AG04449 (cell line): ENCODE data around the gene IER5.

ENCODE experiments used
- CTCF ChIA-PET: fragments of 350-600 bp; formaldehyde crosslinking; extraction: SDS; loops from one replicate; lab custom pipeline; 2021; ENCODE audit warnings: antibody characterized with exemption; lab: Yijun Ruan, JAX
- POLR2A ChIA-PET: fragments of 400-600, 350-600 bp; formaldehyde crosslinking; extraction: SDS; loops from one replicate; lab custom pipeline; 2020; ENCODE audit warnings: antibody characterized with exemption, inconsistent platforms; lab: Yijun Ruan, JAX
- DNase-seq: peaks from one replicate; pipeline ENCODE4 v3.0.0-alpha.2; 2010; ENCODE audit warnings: low read depth, low spot score
- H3K4me3 ChIP-seq: 2 replicates; pipeline ENCODE4 v1.5.1; 2011; ENCODE audit warnings: low read depth, mild to moderate bottlenecking, control low read depth, low read length
- CTCF ChIP-seq: IDR thresholded peaks from one replicate; pipeline ENCODE4 v1.5.1; 2011; ENCODE audit warnings: mild to moderate bottlenecking, moderate library complexity, low read length, control low read depth, inconsistent platforms; ENCODE audit not compliant: insufficient read depth; ENCODE audit errors: missing control alignments

The IER5 gene

GRCh38 chr1:181131255-181131941, 42.9 kb downstream of the IER5 start:
- ChIA-PET POLR2A (no interaction called here), CTCF (interaction anchor here (1.2 kb wide), 1 partner anchor 39 kb away, joined by 4 read pairs; no protein-coding TSS in a partner anchor)
- DNase-seq, result no peak

GRCh38 chr1:181133441-181133951, 45.0 kb downstream of the IER5 start:
- ChIA-PET CTCF (interaction anchor here (0.6 to 1.7 kb wide), 5 partner anchors 8 to 41 kb away, joined by 3 to 9 read pairs (median 3); no protein-coding TSS in a partner anchor), POLR2A (no interaction called here)
- no peak for TF ChIP-seq CTCF
- DNase-seq, result no peak
- H3K4me3 ChIP-seq, result no peak overlapping the region

More at GRCh38 chr1:181131255-181131941, 42.9 kb downstream of the IER5 start:
- no peak overlapping the region for H3K4me3 ChIP-seq
- no peak for TF ChIP-seq CTCF

GRCh38 chr1:181133969-181134418, 45.5 kb downstream of the IER5 start:
- TF ChIP-seq CTCF, result no peak
- CTCF ChIA-PET, result interaction anchor here (0.6 to 1.7 kb wide), 7 partner anchors 8 to 252 kb away, joined by 3 to 9 read pairs (median 3); no protein-coding TSS in a partner anchor
- POLR2A ChIA-PET, result interaction anchor here (0.6 kb wide), 1 partner anchor 454 kb away, joined by 3 read pairs; no protein-coding TSS in a partner anchor
- no peak for DNase-seq
- no peak overlapping the region for H3K4me3 ChIP-seq

DNA sequence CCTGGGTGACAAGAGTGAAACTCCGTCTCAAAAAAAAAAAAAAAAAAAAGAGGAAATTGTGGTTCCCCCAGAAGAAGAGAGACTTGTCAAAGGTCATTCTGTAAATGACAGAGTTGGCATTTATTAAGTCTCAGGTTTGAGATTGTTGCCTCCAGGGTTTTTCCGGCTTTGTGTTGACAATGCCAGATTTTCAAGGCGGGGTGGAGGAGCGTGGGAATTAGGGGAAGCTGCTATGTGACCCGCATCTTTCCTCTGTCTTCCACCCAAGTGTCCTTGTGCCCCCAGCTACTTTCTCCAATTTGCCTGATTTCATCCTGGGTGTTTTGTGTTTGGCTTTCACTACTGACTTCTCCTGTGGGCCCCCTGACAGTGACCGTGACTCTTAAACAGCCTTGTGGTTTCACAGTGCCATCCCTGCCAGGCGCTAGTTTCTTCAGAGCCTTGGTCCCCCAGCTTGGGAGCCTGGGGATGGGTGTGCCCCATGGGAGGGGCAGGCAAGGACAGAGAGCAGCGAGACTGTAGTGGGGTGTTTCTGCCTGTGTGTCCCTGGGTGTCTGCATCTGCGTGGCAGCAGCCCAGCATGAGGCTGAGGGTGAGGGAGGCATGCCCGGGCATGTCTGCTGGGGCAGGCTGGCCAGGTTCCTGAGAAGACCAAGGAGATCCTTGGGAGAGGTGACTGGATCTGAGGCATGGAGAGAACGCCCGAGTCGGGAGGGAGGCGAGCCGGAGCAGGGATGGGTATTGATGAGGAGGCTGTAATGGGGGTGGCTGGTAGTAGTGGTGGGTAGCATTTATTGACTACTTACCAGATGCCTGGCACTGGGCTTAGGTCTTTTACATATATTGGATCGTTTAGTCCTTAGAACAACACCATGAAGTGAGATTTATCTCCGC, 46.3 kb downstream of the IER5 start:
- ChIA-PET POLR2A (interaction anchor here (0.6 to 2.9 kb wide), 8 partner anchors 8 to 455 kb away, joined by 3 to 30 read pairs (median 4); partner anchors contain the start of genes IER5 and STX6), CTCF (interaction anchor here (0.6 to 10.0 kb wide), 9 partner anchors 8 to 253 kb away, joined by 3 to 148 read pairs (median 3); partner anchors contain the start of gene IER5)
- peak; percentile 68 for DNase-seq
- H3K4me3 ChIP-seq, result no peak overlapping the region
- TF ChIP-seq CTCF, result no peak

GRCh38 chr1:181135437-181135731, 46.9 kb downstream of the IER5 start:
- CTCF ChIA-PET, result interaction anchor here (0.8 to 10.0 kb wide), 8 partner anchors 8 to 254 kb away, joined by 3 to 148 read pairs (median 4); partner anchors contain the start of gene IER5
- no peak for DNase-seq
- POLR2A ChIA-PET, result interaction anchor here (0.6 to 2.9 kb wide), 10 partner anchors 8 to 190 kb away, joined by 3 to 30 read pairs (median 4); partner anchors contain the start of genes IER5 and STX6
- H3K4me3 ChIP-seq, result no peak overlapping the region
- peak; percentile 38 for TF ChIP-seq CTCF
